GM19395 (cell line): ENCODE measurements around the gene IGBP1.
A peak's percentile ranks its signal among the peaks of the same experiment; 100 is the strongest.
"Not testable (repeated sequence)": the region's sequence is repeated elsewhere in the genome, so short reads cannot be mapped to it uniquely, and the experiment has no call there.

Experiments used
- ATAC-seq: cut with Tn5 transposase; IDR thresholded peaks from one replicate; pipeline ENCODE4 v1.9.1; 2021; ENCODE audit warnings: mild to moderate bottlenecking, moderate library complexity; ENCODE audit not compliant: unreplicated experiment

The IGBP1 gene

GRCh38 chrX:70133303-70134115 lies at the start of gene IGBP1:
Gene IGBP1, plus strand, starts transcription at chrX:70133447. Its CDS starts 501 bp downstream, at chrX:70133948.
- ATAC-seq, result peak; percentile 92

DNA sequence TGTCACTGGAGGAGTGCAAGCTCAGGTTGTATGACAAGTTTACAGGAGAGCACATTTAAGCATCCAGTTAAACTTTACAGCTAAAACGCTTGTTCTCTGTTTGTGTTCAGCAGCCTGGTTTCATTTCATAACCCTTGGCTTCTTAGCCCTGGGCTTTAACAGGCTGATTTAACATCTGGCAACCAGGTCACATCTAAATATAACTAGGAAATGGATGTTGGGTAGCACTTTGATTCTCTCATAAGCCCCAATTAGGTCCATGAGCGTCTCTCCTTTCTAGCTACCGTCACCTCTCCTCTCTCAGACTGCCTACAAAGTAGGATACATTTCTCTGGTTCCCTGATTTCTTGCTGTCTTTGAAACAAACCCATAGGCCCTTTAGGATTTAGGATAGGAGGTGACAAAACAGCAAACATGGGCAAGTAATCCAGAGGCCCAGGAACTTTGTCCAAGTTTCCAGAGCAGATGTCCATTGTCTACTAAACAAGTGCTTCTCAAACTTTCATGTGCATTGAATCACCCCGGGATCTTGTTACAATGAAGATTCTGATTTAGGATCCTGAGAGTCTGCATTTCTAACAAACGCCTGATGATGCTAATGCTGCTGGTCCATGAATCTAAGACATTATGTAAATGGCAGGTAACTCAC lies 48.5 kb upstream of the IGBP1 start:
- ATAC-seq, result no peak

- ATAC-seq, result no peak
Observed at GRCh38 chrX:70087857-70088630, 45.2 kb upstream of the IGBP1 start.

DNA sequence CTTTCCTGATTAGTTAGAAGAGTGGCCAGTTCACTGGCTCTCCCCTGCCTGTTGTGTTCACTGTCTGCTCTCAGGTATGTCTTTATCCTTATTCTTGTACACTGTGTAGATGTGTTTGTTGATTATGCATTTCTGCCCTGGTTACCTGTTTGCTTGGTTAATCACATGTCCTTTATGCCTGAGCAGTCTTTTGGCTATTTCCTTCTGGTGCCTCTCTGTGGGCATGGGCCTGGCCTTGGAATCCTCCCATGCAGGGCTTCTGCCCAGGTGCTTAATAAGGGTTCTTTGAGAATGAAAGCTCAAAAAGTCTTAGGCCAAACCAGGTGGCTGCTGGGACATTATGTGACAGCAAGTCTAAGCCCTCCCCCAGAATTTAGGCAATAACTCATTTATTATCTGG lies 44.5 kb upstream of the IGBP1 start:
- no peak for ATAC-seq

GRCh38 chrX:70089604-70090297 lies 43.5 kb upstream of the IGBP1 start:
- ATAC-seq, result no peak

DNA sequence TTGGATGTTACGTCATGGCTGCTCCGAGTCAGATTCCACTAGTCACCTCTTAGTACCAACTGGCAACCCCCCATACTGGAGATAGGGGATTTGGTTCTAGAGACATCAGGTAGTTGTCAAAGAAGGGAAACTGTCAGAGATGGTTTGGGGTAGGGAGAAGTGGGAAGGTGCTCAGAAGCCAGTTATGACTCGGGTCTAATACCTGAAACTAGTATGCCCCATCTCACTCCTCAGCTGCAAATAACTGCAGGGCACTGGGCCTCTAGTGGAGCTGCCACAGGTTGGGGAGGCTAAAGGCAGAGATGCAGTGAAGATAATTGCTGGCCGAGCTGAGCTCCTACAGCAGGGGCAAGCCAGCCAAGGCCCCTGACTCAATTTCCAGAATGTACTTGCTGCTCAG lies 41.0 kb upstream of the IGBP1 start:
- no peak for ATAC-seq

DNA sequence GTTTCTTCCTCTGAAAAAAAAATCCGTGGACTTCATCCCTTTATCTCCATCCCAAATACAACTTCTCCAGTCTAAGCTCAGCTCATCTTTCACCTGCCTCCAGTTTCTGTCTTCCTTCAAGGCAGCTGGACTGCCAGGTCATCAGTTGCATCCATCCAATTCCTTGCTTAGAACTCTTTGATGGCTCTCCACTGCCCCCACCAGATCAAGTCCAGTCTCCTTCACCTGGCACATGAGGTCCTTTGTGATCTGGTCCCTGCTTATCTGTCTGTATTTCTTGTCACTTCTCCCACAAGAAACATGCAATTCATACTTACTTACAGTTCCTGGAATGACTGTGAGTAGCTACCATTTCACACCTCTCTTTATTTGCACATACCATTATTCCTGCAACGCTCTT lies 37.2 kb upstream of the IGBP1 start:
- no peak for ATAC-seq

GRCh38 chrX:70105229-70105628 lies 28.0 kb upstream of the IGBP1 start:
- no peak for ATAC-seq

DNA sequence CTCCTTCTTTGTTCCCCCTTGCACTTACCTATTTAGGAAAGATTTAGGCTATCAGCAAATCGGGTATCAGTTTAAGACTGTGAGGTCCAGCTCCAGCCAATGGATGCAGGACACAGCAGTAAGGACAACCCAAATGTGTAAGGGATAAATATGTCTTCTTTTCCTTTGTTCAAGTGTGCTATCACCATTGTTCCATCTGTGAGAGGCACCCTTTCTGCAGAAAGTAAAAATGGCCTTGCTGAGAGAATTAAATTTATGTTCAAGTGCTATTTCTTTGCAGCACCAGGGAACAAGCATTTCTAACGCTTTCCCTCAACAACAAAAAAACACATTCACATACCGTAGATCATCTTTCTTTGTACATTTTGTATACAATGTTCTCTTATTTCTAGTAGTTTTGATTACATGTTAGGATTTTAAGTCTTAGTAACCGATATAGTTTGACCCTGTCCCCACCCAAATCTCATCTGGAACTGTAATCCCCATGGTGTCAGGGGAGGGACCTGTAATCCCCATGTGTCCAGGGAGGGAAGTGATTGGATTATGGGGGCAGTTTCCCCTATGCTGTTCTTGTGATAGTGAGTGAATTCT lies 21.7 kb upstream of the IGBP1 start:
- ATAC-seq, result not testable (repeated sequence)

GRCh38 chrX:70117738-70118137 lies 15.5 kb upstream of the IGBP1 start:
- ATAC-seq, result no peak

DNA sequence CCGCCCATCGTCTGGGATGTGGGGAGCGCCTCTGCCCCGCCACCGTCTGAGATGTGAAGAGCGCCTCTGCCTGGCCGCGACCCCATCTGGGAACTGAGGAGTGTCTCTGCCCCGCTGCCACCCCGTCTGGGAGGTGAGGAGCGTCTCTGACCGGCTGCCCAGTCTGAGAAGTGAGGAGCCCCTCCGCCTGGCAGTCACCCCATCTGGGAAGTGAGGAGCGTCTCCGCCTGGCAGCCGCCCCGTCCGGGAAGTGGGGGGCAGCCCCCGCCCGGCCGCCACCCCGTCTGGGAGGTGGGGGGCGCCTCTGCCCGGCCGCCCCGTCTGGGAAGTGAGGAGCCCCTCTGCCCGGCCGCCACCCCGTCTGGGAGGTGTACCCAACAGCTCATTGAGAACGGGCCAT lies 10.2 kb upstream of the IGBP1 start:
- not testable (repeated sequence) for ATAC-seq

GRCh38 chrX:70124678-70125077 lies 8.6 kb upstream of the IGBP1 start:
- no peak for ATAC-seq

GRCh38 chrX:70128071-70128470 lies 5.2 kb upstream of the IGBP1 start:
- ATAC-seq, result no peak

DNA sequence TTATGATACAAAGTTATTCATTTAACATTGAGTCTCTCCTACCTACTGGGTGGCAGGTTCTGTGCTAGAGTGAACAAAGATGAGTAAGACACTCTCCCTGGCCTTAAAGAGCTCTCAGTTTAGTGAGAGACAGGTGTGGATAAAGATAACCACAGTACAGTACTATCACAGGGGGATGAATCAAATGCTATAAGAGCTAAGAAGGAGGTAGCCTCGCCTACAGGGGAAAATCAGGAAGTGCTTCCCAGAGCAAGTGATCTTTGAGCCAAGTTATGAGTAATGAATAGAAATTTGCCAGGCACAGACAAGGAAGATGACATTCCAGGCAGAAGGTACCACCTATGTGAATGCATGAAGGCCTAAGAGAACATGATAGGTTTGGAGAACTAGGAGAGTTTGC lies 3.4 kb upstream of the IGBP1 start:
- no peak for ATAC-seq

- ATAC-seq, result no peak
Observed at GRCh38 chrX:70132224-70132623, 1.0 kb upstream of the IGBP1 start.

DNA sequence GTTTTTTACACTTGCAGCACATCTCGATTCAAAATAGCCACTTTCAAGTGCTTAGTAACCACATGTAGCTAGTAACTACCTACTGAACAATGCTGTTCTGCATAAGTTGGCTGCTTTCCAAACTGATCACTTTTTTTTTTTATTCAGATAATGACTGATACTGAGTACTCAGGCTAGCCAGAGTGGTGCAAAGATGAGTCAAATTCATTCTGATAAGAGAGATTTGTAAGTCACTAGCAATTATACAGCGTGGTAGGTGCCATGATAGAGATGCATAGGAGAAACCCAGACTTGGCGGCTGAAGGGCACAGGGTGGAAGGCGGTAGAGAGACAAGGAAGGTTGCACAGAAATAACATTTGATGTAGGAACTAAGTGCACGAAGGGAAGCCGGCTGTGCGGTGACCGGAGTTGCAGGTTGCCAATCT lies 357 bp upstream of the IGBP1 start:
- ATAC-seq, result no peak

DNA sequence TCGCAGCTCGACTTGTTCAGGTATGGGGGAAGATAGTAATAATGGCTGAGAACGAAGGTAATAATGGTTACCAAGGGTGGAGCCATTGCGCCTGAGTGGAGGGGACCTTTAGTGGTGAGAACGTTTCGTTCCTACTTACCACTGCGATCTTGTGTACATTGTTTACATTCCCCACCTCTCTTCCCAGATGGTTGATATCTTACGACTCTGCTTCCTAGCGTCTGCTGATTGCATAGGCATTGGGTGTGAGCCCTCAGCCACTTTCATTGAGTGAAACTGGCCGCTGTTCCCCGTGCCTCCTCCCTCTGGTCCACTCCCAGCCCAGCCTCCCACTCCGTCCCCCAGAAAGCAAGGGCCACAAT lies 850 bp downstream of the IGBP1 start:
- peak; percentile 13 for ATAC-seq

- ATAC-seq, result no peak
Observed at GRCh38 chrX:70138622-70139021, 5.4 kb downstream of the IGBP1 start.

DNA sequence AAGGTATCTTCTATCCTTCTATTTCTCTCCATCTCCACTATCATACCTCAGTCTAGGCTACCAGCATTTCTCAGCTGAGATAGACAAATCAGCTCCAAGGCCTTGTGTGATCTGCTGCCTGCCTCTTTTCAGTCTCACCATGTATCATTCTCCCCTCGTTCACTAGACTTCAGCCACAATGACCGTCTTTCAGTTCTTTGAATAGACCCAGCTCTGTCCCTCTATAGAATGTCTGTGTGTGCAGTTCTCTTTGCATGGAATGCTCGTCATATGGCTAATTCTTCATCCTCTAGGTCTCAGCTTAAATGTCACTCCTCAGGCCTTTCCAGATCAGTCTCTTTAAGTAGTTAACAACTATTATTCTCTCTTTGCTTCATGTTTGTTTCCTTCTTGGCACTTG lies 6.5 kb downstream of the IGBP1 start:
- no peak for ATAC-seq

- no peak for ATAC-seq
Observed at GRCh38 chrX:70141373-70141772, 8.1 kb downstream of the IGBP1 start.
